Measurements from ENCODE around the gene TSR3. TPM values are rescaled to one million over a fixed set of nuclear protein-coding genes. Genes with fewer than 3 reads are reported as not detected.
A peak's percentile ranks its signal among the peaks of the same experiment; 100 is the strongest.

TSR3 gene
- total RNA-seq, 1 experiment from 2014 or later, result 58.8 TPM

DNA sequence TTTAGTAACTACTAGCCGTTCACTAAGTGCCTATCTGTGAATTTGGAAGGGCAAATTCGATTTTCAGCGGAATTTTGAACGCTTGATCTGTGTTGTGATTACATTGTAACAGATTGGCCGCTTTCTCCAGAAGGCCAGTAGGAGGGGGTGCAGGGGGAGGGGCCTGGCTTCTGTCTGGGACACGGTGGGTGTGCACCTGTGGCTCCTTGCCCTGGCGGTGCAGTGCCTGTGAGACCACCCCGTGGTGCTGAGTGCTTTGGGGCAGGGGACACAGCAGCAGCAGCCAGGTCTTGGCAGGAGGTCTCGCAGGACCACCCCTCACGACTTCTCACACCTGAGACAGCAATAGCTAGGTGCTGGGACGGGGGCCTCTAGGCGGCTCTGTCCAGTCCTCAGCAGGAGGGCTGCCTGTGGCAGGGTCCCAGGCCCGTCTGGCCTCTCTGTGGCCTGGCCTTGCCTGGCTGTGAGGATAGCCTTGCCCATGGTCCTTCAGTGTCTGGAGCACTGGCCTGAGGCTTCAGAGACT, 40.4 kb downstream of the TSR3 start:
- Histone ChIP-seq H2BK12ac (ENCODE audit: insufficient read length, low read depth, low read length) (no peak overlapping the region), H3K4me1 (ENCODE audit: insufficient read depth, low read length) (no peaks in the 10 kb centered on the region; the same call in 1 of the 2 replicates), H3K4ac (ENCODE audit: low read depth, low read length) (no peak overlapping the region), H3K14ac (ENCODE audit: insufficient read depth, low read length) (no peak overlapping the region), H2AFZ (ENCODE audit: low read length) (no peak overlapping the region), H3K27me3 (ENCODE audit: insufficient read depth, low read length) (no peaks in the 10 kb centered on the region), H3T11ph (ENCODE audit: low read length) (no peak overlapping the region), H3K27ac (ENCODE audit: insufficient read length, low read depth, low read length) (no peak overlapping the region), H4K91ac (ENCODE audit: insufficient read length, low read depth, low read length) (no peak overlapping the region), H3K4me2 (ENCODE audit: insufficient read depth, insufficient read length, low read length) (peak overlapping the region; percentile 98), H2BK5ac (ENCODE audit: insufficient read length, low read length) (no peak overlapping the region), H3K23ac (ENCODE audit: insufficient read length, low read depth, low read length) (no peak overlapping the region), H4K5ac (ENCODE audit: insufficient read length, low read depth, low read length) (no peak overlapping the region), H3K23me2 (ENCODE audit: insufficient read length, low read depth, low read length, poor library complexity, severe bottlenecking) (peaks cover 13% of the 10 kb centered on the region), H3K18ac (ENCODE audit: insufficient read length, low read depth, low read length) (no peak overlapping the region), H2AK5ac (ENCODE audit: insufficient read length, low read length) (no peak overlapping the region), H4K20me1 (ENCODE audit: control insufficient read depth, insufficient read depth, insufficient read length) (peaks cover 5% of the 10 kb centered on the region), H2BK20ac (ENCODE audit: low read depth, low read length, poor library complexity, severe bottlenecking) (no peak overlapping the region), H3K9ac (ENCODE audit: extremely low read depth, insufficient read length, low read length) (peak overlapping the region; percentile 71), H3K79me2 (ENCODE audit: insufficient read depth, low read length) (peaks cover 47% of the 10 kb centered on the region), H3K79me1 (ENCODE audit: insufficient read depth, low read depth, low read length, poor library complexity, severe bottlenecking) (peaks cover 9% of the 10 kb centered on the region), H3K9me3 (ENCODE audit: control insufficient read depth, low read depth, low read length) (no peaks in the 10 kb centered on the region), H3K56ac (ENCODE audit: insufficient read length, low read depth, low read length) (no peak overlapping the region), H4K8ac (replicated peaks; ENCODE audit: insufficient read length, low read depth, low read length) (no peak overlapping the region), H2BK120ac (ENCODE audit: low read depth, low read length, poor library complexity, severe bottlenecking) (no peak overlapping the region), H2BK15ac (ENCODE audit: low read depth, low read length) (no peak overlapping the region)
- H3K27me3 Mint-ChIP-seq (ENCODE audit: low read depth), result no peaks in the 10 kb centered on the region
- peaks cover 4 to 6% of the 10 kb centered on the region in 2 experiments for H3K9me3 Mint-ChIP-seq
- no CpG with 5 or more reads among the region's 13 CpGs for WGBS (ENCODE audit: extremely low coverage, insufficient read length, low lambda C conversion rate)
- H3K4me1 Mint-ChIP-seq, result peaks cover 13 to 22% of the 10 kb centered on the region in 2 experiments
- DNase-seq, result no peak
- peak overlapping the region; percentile 95 to 99 for H3K4me3 Mint-ChIP-seq
- TF ChIP-seq, protein P1, sequence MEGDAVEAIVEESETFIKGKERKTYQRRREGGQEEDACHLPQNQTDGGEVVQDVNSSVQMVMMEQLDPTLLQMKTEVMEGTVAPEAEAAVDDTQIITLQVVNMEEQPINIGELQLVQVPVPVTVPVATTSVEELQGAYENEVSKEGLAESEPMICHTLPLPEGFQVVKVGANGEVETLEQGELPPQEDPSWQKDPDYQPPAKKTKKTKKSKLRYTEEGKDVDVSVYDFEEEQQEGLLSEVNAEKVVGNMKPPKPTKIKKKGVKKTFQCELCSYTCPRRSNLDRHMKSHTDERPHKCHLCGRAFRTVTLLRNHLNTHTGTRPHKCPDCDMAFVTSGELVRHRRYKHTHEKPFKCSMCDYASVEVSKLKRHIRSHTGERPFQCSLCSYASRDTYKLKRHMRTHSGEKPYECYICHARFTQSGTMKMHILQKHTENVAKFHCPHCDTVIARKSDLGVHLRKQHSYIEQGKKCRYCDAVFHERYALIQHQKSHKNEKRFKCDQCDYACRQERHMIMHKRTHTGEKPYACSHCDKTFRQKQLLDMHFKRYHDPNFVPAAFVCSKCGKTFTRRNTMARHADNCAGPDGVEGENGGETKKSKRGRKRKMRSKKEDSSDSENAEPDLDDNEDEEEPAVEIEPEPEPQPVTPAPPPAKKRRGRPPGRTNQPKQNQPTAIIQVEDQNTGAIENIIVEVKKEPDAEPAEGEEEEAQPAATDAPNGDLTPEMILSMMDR (conservative IDR thresholded peaks at IDR 0.05), result no peak
- H3K27ac Mint-ChIP-seq, result peak overlapping the region in 2 of 3 experiments; percentile 28 to 97; a peak in 1 of 7 replicates
- H3K36me3 Mint-ChIP-seq (ENCODE audit: insufficient read depth in 1 of 3, low read depth in 3 of 3), result peaks cover 26 to 44% (median 39%) of the 10 kb centered on the region in 3 experiments
